GM19239 (cell line): ENCODE data around the gene RNF213.
"Not testable (repeated sequence)": the region's sequence is repeated elsewhere in the genome, so short reads cannot be mapped to it uniquely, and the experiment has no call there.

Experiments used
- DNase-seq: peaks from one replicate; pipeline ENCODE4 v3.0.0; 2011; ENCODE audit warnings: low spot score; ENCODE audit not compliant: insufficient read length
- FAIRE-seq: peaks from 2 replicates; lab custom pipeline; 2011; peaks lifted over from hg19 to GRCh38; lab: Jason Lieb, UNC

The RNF213 gene

GRCh38 chr17:80287806-80288567 lies 27.3 kb downstream of the RNF213 start:
- DNase-seq (no peak), FAIRE-seq (no peak)

GRCh38 chr17:80289616-80290015 lies 29.0 kb downstream of the RNF213 start:
- FAIRE-seq (no peak), DNase-seq (no peak)

- FAIRE-seq: no peak
- DNase-seq: no peak
These were observed 29.5 kb downstream of the RNF213 start for GRCh38 chr17:80290156-80290555.

- DNase-seq: no peak
- FAIRE-seq: no peak
These were observed 30.6 kb downstream of the RNF213 start for GRCh38 chr17:80291260-80291659.

- FAIRE-seq: no peak
- DNase-seq: no peak
These were observed 31.2 kb downstream of the RNF213 start for GRCh38 chr17:80291691-80292487.

- DNase-seq (no peak), FAIRE-seq (no peak)
These were observed 31.9 kb downstream of the RNF213 start for GRCh38 chr17:80292521-80292971.

GRCh38 chr17:80294210-80294609 lies 33.6 kb downstream of the RNF213 start:
- DNase-seq (no peak), FAIRE-seq (no peak)

- FAIRE-seq (no peak), DNase-seq (no peak)
These were observed 34.0 kb downstream of the RNF213 start for GRCh38 chr17:80294653-80295052.

GRCh38 chr17:80295146-80295545 lies 34.5 kb downstream of the RNF213 start:
- no peak for FAIRE-seq
- no peak for DNase-seq

GRCh38 chr17:80295559-80295958 lies 34.9 kb downstream of the RNF213 start:
- DNase-seq (no peak), FAIRE-seq (no peak)

GRCh38 chr17:80296221-80296620 lies 35.6 kb downstream of the RNF213 start:
- DNase-seq (no peak), FAIRE-seq (no peak)

- DNase-seq: no peak
- FAIRE-seq: no peak
These were observed 37.4 kb downstream of the RNF213 start for GRCh38 chr17:80297996-80298560.

- not testable (repeated sequence) for FAIRE-seq, DNase-seq
These were observed 38.9 kb downstream of the RNF213 start for GRCh38 chr17:80299350-80300100.

GRCh38 chr17:80300756-80301155 lies 40.1 kb downstream of the RNF213 start:
- FAIRE-seq, DNase-seq: not testable (repeated sequence)

GRCh38 chr17:80303824-80304223 lies 43.2 kb downstream of the RNF213 start:
- DNase-seq (no peak), FAIRE-seq (no peak)

GRCh38 chr17:80307994-80308691 lies 47.5 kb downstream of the RNF213 start:
- FAIRE-seq: no peak
- no peak for DNase-seq

- no peak for FAIRE-seq
- no peak for DNase-seq
These were observed 48.3 kb downstream of the RNF213 start for GRCh38 chr17:80308692-80309517.

- FAIRE-seq (no peak), DNase-seq (no peak)
These were observed 50.7 kb downstream of the RNF213 start for GRCh38 chr17:80311216-80311827.
